HepG2 (cell line): ENCODE results near the gene HP1BP3. TPM values are rescaled to one million over a fixed set of nuclear protein-coding genes. Genes with fewer than 3 reads are reported as not detected.

Experiments
- ATAC-seq: fragments of 200-7000 bp; cut with Tn5 transposase; 3 replicates; pipeline ENCODE4 v1.9.1; 2020; ENCODE audit warnings: mild to moderate bottlenecking, moderate library complexity
- BruUV-seq: library from RNA; stranded (reverse); fragments of 400-500 nt; replicated peaks from 2 replicates; lab custom pipeline; 2021; lab: Mats Ljungman, UMichigan
- CTCF ChIA-PET: fragments of 300-600 bp; formaldehyde crosslinking; extraction: SDS; loops from one replicate; lab custom pipeline; 2021; ENCODE audit warnings: low total read pairs, inconsistent platforms, low intra/inter-chr PET ratio; lab: Yijun Ruan, JAX
- POLR2A ChIA-PET: fragments of 350-600 bp; sonication (Branson Sonifier 250); formaldehyde crosslinking; loops from one replicate; lab custom pipeline; 2020; ENCODE audit warnings: antibody characterized with exemption, inconsistent platforms; lab: Yijun Ruan, JAX
- DNase-seq: peaks from one replicate; pipeline ENCODE4 v3.0.0-alpha.2; 2015; ENCODE audit warnings: low spot score
- FAIRE-seq: peaks from 3 replicates; lab custom pipeline; 2011; peaks lifted over from hg19 to GRCh38; lab: Jason Lieb, UNC
- H2AFZ ChIP-seq: one replicate; pipeline ENCODE4 v1.6.1; 2011; ENCODE audit warnings: low read length, inconsistent platforms
- H3K27ac ChIP-seq: fragments of 300-600 bp; 3 replicates; pipeline ENCODE4 v1.8.0; 2011; ENCODE audit warnings: mixed run types, mild to moderate bottlenecking, mixed read lengths, low read length, inconsistent platforms; ENCODE audit not compliant: insufficient read depth; ENCODE audit errors: extremely low read length
- H3K27me3 ChIP-seq, 2 experiments: fragments of 200-600 bp in 1 of 2; 2 replicates in 1 of 2; 3 replicates in 1 of 2; pipeline versions ENCODE4 v1.6.0 to v1.8.0; 2011; ENCODE audit warnings: low read length in 2 of 2, mild to moderate bottlenecking in 2 of 2, moderate library complexity in 2 of 2, inconsistent platforms in 1 of 2; ENCODE audit not compliant: insufficient read depth in 2 of 2, control insufficient read depth in 1 of 2
- H3K36me3 ChIP-seq, 2 experiments: fragments of 200-600 bp in 1 of 2; replicated peaks in 1 of 2; 2 replicates in 1 of 2; 3 replicates in 1 of 2; pipeline versions ENCODE4 v1.5.1 to v1.8.0; 2011; ENCODE audit warnings: low read length in 2 of 2, inconsistent platforms in 1 of 2; ENCODE audit not compliant: insufficient read depth in 2 of 2, control insufficient read depth in 1 of 2
- H3K4me1 ChIP-seq: 2 replicates; pipeline ENCODE4 v1.5.1; 2012; ENCODE audit warnings: low read length, inconsistent platforms; ENCODE audit not compliant: insufficient read depth
- H3K4me2 ChIP-seq: 2 replicates; pipeline ENCODE4 v1.6.0; 2011; ENCODE audit warnings: low read depth, low read length, inconsistent platforms
- H3K4me3 ChIP-seq, 3 experiments: fragments of 200-600 bp in 1 of 3; sonication (generic), shearing (Covaris generic) in 1 of 3; replicated peaks in 1 of 3; 2 replicates each; pipeline ENCODE4 v1.5.1; 2011 to 2016; ENCODE audit warnings: low read length in 3 of 3, inconsistent platforms in 2 of 3, low read depth in 2 of 3, mild to moderate bottlenecking in 2 of 3, control low read depth in 1 of 3, mixed read lengths in 1 of 3; ENCODE audit not compliant: insufficient read depth in 1 of 3
- H3K79me2 ChIP-seq: one replicate; pipeline ENCODE4 v1.6.1; 2011; ENCODE audit warnings: low read length, inconsistent platforms; ENCODE audit not compliant: insufficient read depth
- H3K9ac ChIP-seq: 2 replicates; pipeline ENCODE4 v1.6.0; 2011; ENCODE audit warnings: mild to moderate bottlenecking, low read depth, low read length, inconsistent platforms; ENCODE audit not compliant: insufficient read depth
- H3K9me3 ChIP-seq: 2 replicates; pipeline ENCODE4 v1.5.1; 2012; ENCODE audit warnings: mild to moderate bottlenecking, low read length
- H4K20me1 ChIP-seq: 2 replicates; pipeline ENCODE4 v1.6.0; 2011; ENCODE audit warnings: inconsistent platforms, mild to moderate bottlenecking, low read length, moderate library complexity; ENCODE audit not compliant: insufficient read depth
- FOXK2 ChIP-seq: fragments of 450-650 bp; IDR thresholded peaks from 2 replicates; pipeline ENCODE4 v1.6.1; 2016
- GLMP ChIP-seq: sonication (generic); formaldehyde crosslinking; IDR thresholded peaks from 2 replicates; pipeline ENCODE4 v1.9.0; 2021; ENCODE audit warnings: missing genetic modification reagents, mild to moderate bottlenecking, borderline replicate concordance
- JARID2 ChIP-seq: sonication (generic); formaldehyde crosslinking; IDR thresholded peaks from 2 replicates; pipeline ENCODE4 v1.8.1; 2023; ENCODE audit warnings: missing genetic modification reagents, inconsistent platforms; ENCODE audit not compliant: insufficient replicate concordance
- MTF2 ChIP-seq: sonication (generic); formaldehyde crosslinking; IDR thresholded peaks from 2 replicates; pipeline ENCODE4 v1.5.0; 2020; ENCODE audit warnings: missing genetic modification reagents, borderline replicate concordance
- NFIC ChIP-seq: IDR thresholded peaks from 2 replicates; pipeline ENCODE4 v1.6.1; 2012; ENCODE audit warnings: mild to moderate bottlenecking, low read length, inconsistent platforms
- NRL ChIP-seq: sonication (generic); formaldehyde crosslinking; IDR thresholded peaks from 2 replicates; pipeline ENCODE4 v1.5.0; 2020; ENCODE audit warnings: missing genetic modification reagents, mild to moderate bottlenecking, moderate library complexity, borderline replicate concordance
- RFX3 ChIP-seq: IDR thresholded peaks from 2 replicates; pipeline ENCODE4 v1.6.1; 2016; ENCODE audit warnings: missing biosample characterization, missing genetic modification reagents
- SMAD9 ChIP-seq: sonication (generic); formaldehyde crosslinking; IDR thresholded peaks from 2 replicates; pipeline ENCODE4 v1.5.1; 2020; ENCODE audit warnings: mild to moderate bottlenecking, missing genetic modification reagents
- SPEN ChIP-seq: sonication (generic); formaldehyde crosslinking; IDR thresholded peaks from 2 replicates; pipeline ENCODE4 v1.5.1; 2020; ENCODE audit warnings: low read depth, mild to moderate bottlenecking, missing genetic modification reagents
- U2AF2 ChIP-seq: fragments of 200-400 bp; formaldehyde crosslinking; IDR thresholded peaks from 2 replicates; pipeline ENCODE4 v1.6.1; 2017; ENCODE audit warnings: low read depth, mild to moderate bottlenecking, low read length
- ZBTB7B ChIP-seq: sonication (generic); formaldehyde crosslinking; IDR thresholded peaks from 2 replicates; pipeline ENCODE4 v1.4.0; 2020; ENCODE audit warnings: missing genetic modification reagents
- ZEB1 ChIP-seq: IDR thresholded peaks from 2 replicates; pipeline ENCODE4 v1.6.1; 2012; ENCODE audit warnings: mild to moderate bottlenecking, low read depth, inconsistent platforms; ENCODE audit not compliant: insufficient replicate concordance
- ZNF124 ChIP-seq: sonication (generic); formaldehyde crosslinking; IDR thresholded peaks from 2 replicates; pipeline ENCODE4 v1.4.0; 2020; ENCODE audit warnings: missing genetic modification reagents
- ZNF687 ChIP-seq: sonication (generic); formaldehyde crosslinking; IDR thresholded peaks from 2 replicates; pipeline ENCODE4 v1.5.1; 2020; ENCODE audit warnings: mild to moderate bottlenecking, missing genetic modification reagents, moderate library complexity
- ZNF761 ChIP-seq: sonication (generic); formaldehyde crosslinking; conservative IDR thresholded peaks from 2 replicates; pipeline ENCODE4 v1.4.0; 2020; ENCODE audit warnings: mild to moderate bottlenecking, missing genetic modification reagents
- WGBS: methylation state at CpG from one replicate; pipeline ENCODE4 v1.1.6; 2017; ENCODE audit warnings: low lambda C conversion rate; 5-methylcytosine and 5-hydroxymethylcytosine counted together
- in situ Hi-C: cut with HindIII; loops from 2 replicates; pipeline ENCODE4 v1.10.0; 2017; ENCODE audit warnings: low pct_unique_long_range_greater_than_20kb; ENCODE audit not compliant: extremely low pct_ligation_motif_present
- intact Hi-C: fragments of 100-400 bp; cut with micrococcal nuclease; formaldehyde crosslinking; loops from one replicate; pipeline ENCODE4 v1.10.0; 2022; ENCODE audit not compliant: unreplicated experiment
- polyA plus RNA-seq, 8 experiments: library from polyadenylated mRNA; depleted of rRNA in 3 of 8; stranded (reverse) in 7 of 8; unstranded in 1 of 8; fragments of >200 nt; fragmentation: Illumina TruSeq in 4 of 8; extraction: Trizol in 4 of 8; gene quantifications; 2 replicates each; pipeline versions ENCODE4 v1.2.1 to v1.2.3, GENCODE V29; 2011 to 2016; ENCODE audit warnings: low read depth in 4 of 8, missing spikeins in 1 of 8, mixed read lengths in 1 of 8; ENCODE audit not compliant: insufficient read depth in 1 of 8
- total RNA-seq, 5 experiments: library from RNA; depleted of rRNA; stranded (reverse); fragments of >200 nt; fragmentation: Illumina TruSeq; extraction: Trizol; gene quantifications; 2 replicates each; pipeline ENCODE4 v1.2.3, GENCODE V29; 2016; ENCODE audit warnings: low read depth in 1 of 5

The HP1BP3 gene
- total and polyA plus RNA-seq, 2 of the 13 experiments (the other 11 are each of a cell fraction or from before 2014, with no cell fraction given): 98.5 to 137 TPM

GRCh38 chr1:20717452-20718342 lies 69.4 kb downstream of the HP1BP3 start, which contains the start of gene KIF17:
Gene KIF17 (minus strand): TSS chr1:20718007. CDS start chr1:20717706, 301 bp downstream.
- CTCF ChIA-PET: no interaction called here
- POLR2A ChIA-PET: interaction anchor here (0.8 to 1.2 kb wide), 2 partner anchors 16 to 69 kb away, joined by 3 to 5 read pairs; partner anchors contain the start of gene HP1BP3
- no peak for TF ChIP-seq ZNF124 (CRISPR knock-in tag)
- no peak for TF ChIP-seq SPEN
- TF ChIP-seq ZBTB7B (CRISPR knock-in tag): no peak
- peak; percentile 57 for TF ChIP-seq ZNF687
- TF ChIP-seq FOXK2: no peak
- TF ChIP-seq MTF2 (CRISPR knock-in tag): no peak
- no peak for TF ChIP-seq NFIC
- TF ChIP-seq GLMP: no peak
- no peak for TF ChIP-seq U2AF2
- no peak for TF ChIP-seq SMAD9
- 0 out of 2 replicates have a peak, but pooled peaks have one; percentile 37 for TF ChIP-seq RFX3 (CRISPR knock-in tag)
- TF ChIP-seq JARID2 (CRISPR knock-in tag): no peak
- no peak for TF ChIP-seq ZEB1
- TF ChIP-seq NRL (CRISPR knock-in tag): no peak
- no peak for TF ChIP-seq ZNF761 (CRISPR knock-in tag)

More at GRCh38 chr1:20717452-20718342, 69.4 kb downstream of the HP1BP3 start, which contains the start of gene KIF17:
- Histone ChIP-seq H3K36me3 (no peaks in the 10 kb centered on the region), H3K27ac (no peak within 1 kb of the TSS), H2AFZ (no peak within 1 kb of the TSS), H4K20me1 (no peaks in the 10 kb centered on the region), H3K79me2 (no peaks in the 10 kb centered on the region), H3K4me3 (peak within 1 kb of the TSS; percentile 36 to 64 (median 49); a peak in 5 of 6 replicates), H3K4me1 (peaks cover 30% of the 10 kb centered on the region), H3K9ac (no peak within 1 kb of the TSS), H3K9me3 (no peaks in the 10 kb centered on the region), H3K4me2 (peak within 1 kb of the TSS; percentile 74), H3K27me3 (peaks cover 8 to 28% of the 10 kb centered on the region in 2 experiments)
- ATAC-seq (peak; percentile 61), DNase-seq (no peak), FAIRE-seq (no peak)
- in situ Hi-C loops (no loop called here), intact Hi-C loops (no loop called here)
- no TSS peak for BruUV-seq
- 7% methylated on average over 11 of the region's 112 CpGs for WGBS
